Measurements from ENCODE around the gene ING5. TPM values are rescaled to one million over a fixed set of nuclear protein-coding genes. Genes with fewer than 3 reads are reported as not detected.

The ING5 gene
- total and polyA plus RNA-seq, 8 donors, result 19.9 to 160 (median 32.4) TPM

GRCh38 chr2:241653210-241653750, 48.6 kb upstream of the ING5 start:
- Histone ChIP-seq H3K4me3 (no peak overlapping the region), H3K9me3 (no peaks in the 10 kb centered on the region), H3K27me3 (no peaks in the 10 kb centered on the region), H3K4me1 (peaks cover 0 to 20% (median 7%) of the 10 kb centered on the region in 4 donors), H3K36me3 (peaks cover 44 to 77% (median 76%) of the 10 kb centered on the region in 4 donors), H3K27ac (no peak overlapping the region)
- intact Hi-C loops (cut with DNase I; ENCODE audit: low total_unique reads), result no loop called here
- no peak for DNase-seq
- TF ChIP-seq EP300 (IDR thresholded peaks at IDR 0.05), result no peak
- no peak for TF ChIP-seq POLR2AphosphoS5 (IDR thresholded peaks at IDR 0.05)
- 92 to 98% (median 96%) methylated on average over 13 of the region's 13 CpGs for WGBS, 5 donors

GRCh38 chr2:241654551-241654950, 47.3 kb upstream of the ING5 start:
- Histone ChIP-seq H3K9me3 (no peaks in the 10 kb centered on the region), H3K27ac (no peak overlapping the region), H3K27me3 (no peaks in the 10 kb centered on the region), H3K4me3 (no peak overlapping the region), H3K4me1 (peaks cover 0 to 7% (median 3%) of the 10 kb centered on the region in 4 donors), H3K36me3 (peaks cover 47 to 90% (median 88%) of the 10 kb centered on the region in 4 donors)
- no peak for DNase-seq
- intact Hi-C loops (cut with DNase I; ENCODE audit: low total_unique reads), result no loop called here
- TF ChIP-seq POLR2AphosphoS5 (IDR thresholded peaks at IDR 0.05) (no peak), POLR2A (IDR thresholded peaks at IDR 0.05) (no peak), EP300 (IDR thresholded peaks at IDR 0.05) (no peak)
- TF ChIP-seq, protein P1, sequence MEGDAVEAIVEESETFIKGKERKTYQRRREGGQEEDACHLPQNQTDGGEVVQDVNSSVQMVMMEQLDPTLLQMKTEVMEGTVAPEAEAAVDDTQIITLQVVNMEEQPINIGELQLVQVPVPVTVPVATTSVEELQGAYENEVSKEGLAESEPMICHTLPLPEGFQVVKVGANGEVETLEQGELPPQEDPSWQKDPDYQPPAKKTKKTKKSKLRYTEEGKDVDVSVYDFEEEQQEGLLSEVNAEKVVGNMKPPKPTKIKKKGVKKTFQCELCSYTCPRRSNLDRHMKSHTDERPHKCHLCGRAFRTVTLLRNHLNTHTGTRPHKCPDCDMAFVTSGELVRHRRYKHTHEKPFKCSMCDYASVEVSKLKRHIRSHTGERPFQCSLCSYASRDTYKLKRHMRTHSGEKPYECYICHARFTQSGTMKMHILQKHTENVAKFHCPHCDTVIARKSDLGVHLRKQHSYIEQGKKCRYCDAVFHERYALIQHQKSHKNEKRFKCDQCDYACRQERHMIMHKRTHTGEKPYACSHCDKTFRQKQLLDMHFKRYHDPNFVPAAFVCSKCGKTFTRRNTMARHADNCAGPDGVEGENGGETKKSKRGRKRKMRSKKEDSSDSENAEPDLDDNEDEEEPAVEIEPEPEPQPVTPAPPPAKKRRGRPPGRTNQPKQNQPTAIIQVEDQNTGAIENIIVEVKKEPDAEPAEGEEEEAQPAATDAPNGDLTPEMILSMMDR (IDR thresholded peaks at IDR 0.05), result no peak
- 89 to 94% (median 90%) methylated on average over 12 of the region's 12 CpGs for WGBS, 5 donors

DNA sequence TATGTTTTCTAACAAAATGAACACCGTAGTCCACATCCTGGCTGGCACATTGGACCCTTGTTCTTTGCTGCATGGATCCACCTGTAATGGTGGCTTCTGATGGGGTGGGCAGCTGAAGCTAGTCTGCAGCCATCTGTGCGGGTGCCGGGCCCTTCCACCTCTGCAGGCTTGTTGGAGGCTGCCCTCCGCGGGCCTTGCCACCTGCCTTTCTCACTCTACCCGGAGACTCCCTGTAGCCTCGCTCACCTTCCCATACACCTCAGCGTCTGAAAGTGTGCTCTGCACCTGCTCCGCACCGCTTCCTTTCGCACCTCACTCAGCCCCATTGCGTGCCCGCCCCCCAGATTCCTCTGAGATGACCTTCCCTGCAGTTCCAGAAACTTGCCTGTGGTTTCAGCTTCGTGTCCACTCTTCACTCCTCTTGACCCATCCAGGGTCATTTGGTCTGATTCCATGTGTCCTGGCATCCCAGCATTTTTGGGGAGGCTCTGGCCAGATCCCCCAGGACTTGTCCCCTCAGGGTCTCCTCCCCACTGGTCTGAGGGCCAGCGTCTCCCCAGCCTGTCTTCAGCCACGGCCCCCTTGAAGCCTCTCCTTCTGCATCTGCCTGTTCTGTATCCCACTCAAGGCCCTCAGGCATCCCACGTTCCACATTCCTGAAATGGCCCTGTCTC, 46.2 kb upstream of the ING5 start:
- no peak for DNase-seq
- no peak overlapping the region for H3K4me3 ChIP-seq
- no peaks in the 10 kb centered on the region for H3K4me1 ChIP-seq
- intact Hi-C loops (cut with DNase I; ENCODE audit: low total_unique reads), result no loop called here
- H3K36me3 ChIP-seq, result peaks cover 58 to 100% (median 99%) of the 10 kb centered on the region in 4 donors
- no peak overlapping the region for H3K27ac ChIP-seq
- no peak for TF ChIP-seq EP300 (IDR thresholded peaks at IDR 0.05)
- no peak for TF ChIP-seq POLR2A (IDR thresholded peaks at IDR 0.05)
- TF ChIP-seq POLR2AphosphoS5 (IDR thresholded peaks at IDR 0.05), result no peak
- TF ChIP-seq, protein P1 (IDR thresholded peaks at IDR 0.05), result no peak
- no peaks in the 10 kb centered on the region for H3K9me3 ChIP-seq
- WGBS, 5 donors, result 90 to 93% (median 92%) methylated on average over 17 of the region's 17 CpGs
- H3K27me3 ChIP-seq, result no peaks in the 10 kb centered on the region

GRCh38 chr2:241656190-241656741, 45.6 kb upstream of the ING5 start:
- H3K4me1 ChIP-seq, result no peaks in the 10 kb centered on the region
- H3K4me3 ChIP-seq, result no peak overlapping the region
- WGBS, 5 donors, result 91 to 95% (median 93%) methylated on average over 13 of the region's 13 CpGs
- intact Hi-C loops (cut with DNase I; ENCODE audit: low total_unique reads), result no loop called here
- no peaks in the 10 kb centered on the region for H3K27me3 ChIP-seq
- H3K36me3 ChIP-seq, result peaks cover 59 to 100% (median 99%) of the 10 kb centered on the region in 4 donors
- H3K27ac ChIP-seq, result no peak overlapping the region
- no peak for TF ChIP-seq EP300 (IDR thresholded peaks at IDR 0.05)
- no peak for TF ChIP-seq POLR2A (IDR thresholded peaks at IDR 0.05)
- no peak for TF ChIP-seq POLR2AphosphoS5 (IDR thresholded peaks at IDR 0.05)
- TF ChIP-seq, protein P1 (IDR thresholded peaks at IDR 0.05), result no peak
- no peak for DNase-seq
- H3K9me3 ChIP-seq, result no peaks in the 10 kb centered on the region
